ENCODE measurements around the gene NAA15.

GRCh38 chr4:139278912-139279759 lies 22.2 kb upstream of the NAA15 start:
- TF ChIP-seq CTCF (IDR thresholded peaks at IDR 0.05; ENCODE audit: low read depth, low read length) (no peak), POLR2A (IDR thresholded peaks at IDR 0.05; ENCODE audit: extremely low read depth, insufficient read length) (no peak), MAX (IDR thresholded peaks at IDR 0.05; ENCODE audit: low read depth, low read length) (no peak), MYC (IDR thresholded peaks at IDR 0.05; ENCODE audit: low read depth, low read length) (no peak)
